NCI-H1092 (cell line): ENCODE measurements around the gene TFCP2.
"Not testable (repeated sequence)": the region's sequence is repeated elsewhere in the genome, so short reads cannot be mapped to it uniquely, and the experiment has no call there.

Source experiments
- DNase-seq: peaks from one replicate; lab custom pipeline; 2025; lab: John Stamatoyannopoulos, UW

Gene TFCP2

DNA sequence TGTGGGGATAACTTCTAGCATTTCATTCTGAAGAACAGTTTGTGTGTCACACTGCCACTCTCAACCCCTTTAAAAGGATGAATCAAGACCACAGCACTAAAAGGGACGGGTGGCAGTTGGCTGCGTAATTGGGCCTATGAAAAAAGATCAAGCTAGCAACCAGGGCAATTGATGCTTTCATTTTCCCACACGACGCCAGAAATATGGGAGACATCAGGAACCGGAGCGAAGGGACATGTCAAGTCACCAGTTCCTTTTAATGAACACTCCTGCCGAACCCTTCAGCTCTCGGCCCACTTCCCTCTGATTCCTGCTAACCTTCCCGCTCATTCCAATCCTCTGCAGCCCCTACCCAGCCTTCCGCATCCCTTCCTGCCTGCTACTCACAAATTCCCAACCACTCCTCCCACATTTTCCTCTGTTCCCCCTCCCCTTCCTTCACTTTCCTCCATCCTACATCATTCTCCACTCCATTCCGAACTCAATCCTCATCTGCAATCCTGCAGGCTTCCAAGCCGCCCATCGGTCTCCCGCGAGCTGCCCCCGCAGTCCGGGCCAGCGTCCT lies 90.3 kb downstream of the TFCP2 start:
- DNase-seq = no peak

DNA sequence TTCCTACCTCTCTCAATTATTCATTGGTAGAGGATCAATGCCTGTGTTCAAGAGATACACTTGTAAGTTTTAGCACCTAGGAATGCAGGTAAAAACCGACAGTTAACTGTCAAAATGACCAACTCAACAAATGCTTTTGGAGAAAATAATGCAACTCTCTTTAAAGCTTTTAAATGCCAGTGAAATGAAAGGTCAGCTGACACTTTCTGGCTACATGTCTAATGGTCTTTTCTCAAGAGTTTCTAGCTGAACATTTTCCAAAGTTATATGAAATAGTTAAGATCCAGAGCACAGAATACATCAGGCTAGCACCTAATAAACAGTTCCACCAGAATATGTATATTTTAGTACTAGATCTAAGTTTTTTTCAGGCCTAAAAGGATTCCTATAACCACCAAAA lies 91.5 kb downstream of the TFCP2 start:
- no peak for DNase-seq

DNA sequence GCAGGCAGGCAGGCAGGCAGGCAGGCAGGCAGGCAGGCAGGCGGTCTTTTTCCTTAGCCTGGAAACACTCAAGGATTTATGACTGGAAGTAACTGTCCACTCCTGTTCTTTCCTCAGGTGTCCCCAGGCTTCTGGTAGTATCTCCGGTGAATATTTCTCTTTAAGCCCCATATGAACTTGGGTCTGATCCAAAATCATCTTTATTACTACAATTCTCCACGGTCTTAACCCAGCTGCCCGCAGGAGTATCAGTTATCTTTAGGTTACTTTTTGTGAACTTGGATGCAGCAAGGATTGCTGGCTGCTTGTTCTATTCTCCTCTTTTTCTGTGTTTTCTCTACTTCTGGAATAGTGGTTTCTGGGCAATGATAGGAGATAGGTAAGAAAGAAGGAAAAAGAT lies 92.8 kb downstream of the TFCP2 start:
- DNase-seq = no peak

DNA sequence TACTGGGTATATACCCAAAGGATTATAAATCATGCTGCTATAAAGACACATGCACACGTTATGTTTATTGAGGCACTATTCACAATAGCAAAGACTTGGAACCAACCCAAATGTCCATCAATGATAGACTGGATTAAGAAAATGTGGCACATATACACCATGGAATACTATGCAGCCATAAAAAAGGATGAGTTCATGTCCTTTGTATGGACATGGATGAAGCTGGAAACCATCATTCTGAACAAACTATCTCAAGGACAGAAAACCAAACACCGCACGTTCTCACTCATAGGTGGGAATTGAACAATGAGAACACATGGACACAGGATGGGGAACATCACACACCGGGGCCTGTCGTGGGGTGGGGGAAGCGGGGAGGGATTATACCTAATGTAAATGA lies 94.1 kb downstream of the TFCP2 start:
- DNase-seq = not testable (repeated sequence)

DNA sequence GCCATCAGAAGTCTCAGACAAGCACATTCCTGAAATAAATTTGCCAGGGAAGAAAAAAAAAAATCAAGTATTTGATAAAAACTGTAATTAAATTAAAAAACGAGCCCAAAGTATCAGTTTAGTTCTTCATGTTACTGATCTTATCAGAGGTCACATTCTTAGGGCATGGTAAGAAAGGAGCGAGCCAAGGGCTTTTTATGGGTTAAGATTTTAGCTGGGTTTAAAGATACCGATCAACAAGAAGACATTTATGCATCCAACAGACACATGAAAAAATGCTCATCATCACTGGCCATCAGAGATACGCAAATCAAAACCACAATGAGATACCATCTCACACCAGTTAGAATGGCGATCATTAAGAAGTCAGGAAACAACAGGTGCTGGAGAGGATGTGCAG lies 94.6 kb downstream of the TFCP2 start:
- DNase-seq = not testable (repeated sequence)

DNA sequence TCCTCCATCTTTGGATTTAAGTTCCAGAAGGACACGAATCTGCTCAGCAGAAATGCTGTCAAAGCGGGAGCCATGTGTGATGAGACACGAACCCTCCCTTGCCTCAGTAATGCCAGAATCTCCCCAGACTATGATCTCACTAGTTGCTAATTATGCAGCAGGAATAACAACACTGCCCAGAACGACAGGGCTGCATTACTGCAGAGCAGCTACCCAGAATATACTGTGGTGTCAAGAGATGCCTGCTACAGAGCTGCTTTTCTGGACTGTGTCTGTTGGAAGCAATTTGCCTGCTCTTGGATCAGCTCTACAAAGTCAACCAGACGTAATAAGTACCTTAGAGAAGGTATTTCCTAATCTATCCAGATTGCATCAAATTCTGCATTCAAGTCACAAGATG lies 95.0 kb downstream of the TFCP2 start:
- no peak for DNase-seq

DNA sequence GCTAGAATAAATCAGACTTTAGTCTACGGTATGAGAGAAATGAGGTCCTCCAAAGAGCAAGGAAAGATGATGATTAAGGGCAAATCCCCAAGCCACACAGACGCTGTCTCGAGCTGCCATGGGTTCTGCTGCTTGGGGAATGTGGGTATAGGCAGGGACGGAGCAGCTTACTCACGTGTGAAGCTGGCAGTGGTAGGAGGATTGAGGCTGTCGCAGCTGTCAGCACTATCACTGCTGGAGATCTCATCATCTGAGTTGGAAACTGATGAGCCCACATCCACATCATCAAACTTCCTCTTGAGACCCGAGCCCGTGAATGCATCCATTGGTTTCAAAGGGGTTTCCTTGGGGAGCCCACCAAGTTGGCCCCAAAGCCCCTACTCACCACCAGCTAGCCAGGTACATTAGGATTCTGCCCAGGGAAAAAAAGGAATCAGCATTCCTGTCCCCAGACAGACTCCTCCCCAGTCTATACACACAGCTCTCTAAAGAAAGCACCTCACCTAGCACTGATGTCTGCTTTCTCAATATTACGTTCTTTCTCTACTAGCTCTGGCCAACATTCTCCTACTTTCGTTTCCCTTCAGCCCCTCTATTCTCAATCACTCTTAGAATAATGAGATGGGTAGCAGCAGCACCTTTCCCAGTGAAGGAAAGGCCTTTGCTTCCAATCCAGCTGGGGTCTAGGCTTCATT lies 96.6 kb downstream of the TFCP2 start:
- no peak for DNase-seq

DNA sequence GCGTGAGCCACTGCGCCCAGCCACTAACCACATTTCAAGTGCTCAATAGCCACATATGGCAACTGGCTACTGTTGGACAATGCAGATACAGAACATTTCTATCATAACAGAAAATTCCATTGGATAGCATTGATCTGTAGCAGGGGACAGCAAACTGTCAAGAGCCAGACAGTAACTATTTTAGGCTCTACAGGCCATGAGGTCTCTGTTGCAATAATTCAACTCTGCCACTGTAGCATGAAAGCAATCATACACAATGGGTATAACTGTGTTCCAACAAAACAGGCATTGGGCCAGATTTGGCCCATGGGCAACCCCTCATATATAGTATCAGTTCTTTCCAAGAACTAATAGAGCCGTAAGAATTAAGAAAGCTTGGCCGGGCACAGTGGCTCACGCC lies 97.5 kb downstream of the TFCP2 start:
- DNase-seq = no peak

DNA sequence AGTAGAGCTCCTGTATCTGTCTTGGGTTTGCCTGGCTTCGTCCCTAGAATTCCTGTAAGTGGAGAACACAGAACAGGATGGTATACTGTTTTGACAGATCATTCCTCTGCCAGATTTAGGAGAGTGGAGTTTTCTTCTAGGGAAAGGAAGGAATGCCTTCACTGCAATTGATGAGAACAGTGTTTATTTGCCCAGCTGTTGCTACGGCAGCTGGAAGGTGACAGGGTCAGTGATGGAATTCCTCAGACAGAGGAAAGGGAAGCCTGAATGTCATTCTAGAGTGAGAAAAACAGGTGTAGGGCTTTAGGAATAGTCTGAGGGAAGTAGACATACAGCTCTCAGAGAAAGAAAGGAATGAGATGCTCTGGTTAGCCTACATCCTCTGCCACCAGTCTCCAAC lies 101.3 kb downstream of the TFCP2 start:
- DNase-seq = no peak

DNA sequence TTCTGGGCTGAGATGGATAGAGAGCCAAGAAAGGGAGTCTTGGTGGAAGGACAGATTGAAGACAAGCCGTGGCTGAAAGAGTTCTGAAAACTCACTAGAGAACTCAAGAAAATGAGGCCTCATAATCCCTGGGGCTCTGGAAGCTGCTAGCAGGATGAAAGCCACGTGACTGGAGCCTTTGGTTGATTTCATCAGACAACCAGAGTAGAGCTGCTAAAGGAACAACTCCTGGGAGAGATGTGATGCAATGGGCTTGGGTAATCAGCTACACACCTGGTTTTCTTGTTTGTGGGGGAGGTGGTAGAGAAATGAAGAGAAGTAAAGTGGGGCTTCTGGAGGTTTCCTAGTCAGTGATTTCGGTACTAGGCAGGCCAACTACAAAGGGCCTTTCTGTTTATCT lies 102.9 kb downstream of the TFCP2 start:
- no peak for DNase-seq

DNA sequence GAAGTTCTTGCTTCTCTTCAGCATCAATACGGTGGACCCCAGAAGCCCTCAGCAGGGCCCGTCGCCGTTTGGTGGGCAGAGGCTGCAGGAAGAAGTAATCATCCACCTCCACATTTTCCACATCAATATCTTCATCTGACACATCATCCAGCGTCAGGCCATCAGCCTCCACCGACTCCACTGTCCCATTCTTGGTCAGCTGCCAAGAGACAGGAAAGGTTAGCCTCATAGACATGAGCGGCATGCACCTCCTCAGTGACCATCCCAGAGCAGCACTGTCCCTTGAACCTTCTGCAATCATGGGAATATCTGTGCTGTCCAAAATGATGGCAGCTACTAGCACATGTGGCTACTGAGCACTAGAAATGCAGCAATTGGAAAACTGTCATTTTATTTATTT lies 105.2 kb downstream of the TFCP2 start:
- DNase-seq = no peak

DNA sequence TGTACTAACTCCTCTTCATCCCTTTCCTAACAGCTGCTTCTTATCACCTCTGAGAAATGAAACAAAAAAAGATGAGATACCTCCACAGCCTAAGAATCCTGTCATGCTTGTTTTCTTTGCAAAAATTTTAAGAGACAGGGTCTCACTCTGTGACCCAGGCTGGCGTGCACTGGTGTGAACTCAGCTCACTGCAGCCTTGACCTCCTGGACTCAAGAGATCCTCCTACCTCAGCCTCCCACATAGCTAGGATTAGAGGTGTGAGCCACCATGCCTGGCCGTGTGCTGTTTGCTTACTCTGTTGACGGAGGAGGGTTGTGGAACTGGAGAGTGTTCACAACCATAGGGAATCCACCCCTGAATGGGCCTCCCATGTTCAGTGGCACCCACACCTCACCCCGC lies 105.7 kb downstream of the TFCP2 start:
- no peak for DNase-seq

DNA sequence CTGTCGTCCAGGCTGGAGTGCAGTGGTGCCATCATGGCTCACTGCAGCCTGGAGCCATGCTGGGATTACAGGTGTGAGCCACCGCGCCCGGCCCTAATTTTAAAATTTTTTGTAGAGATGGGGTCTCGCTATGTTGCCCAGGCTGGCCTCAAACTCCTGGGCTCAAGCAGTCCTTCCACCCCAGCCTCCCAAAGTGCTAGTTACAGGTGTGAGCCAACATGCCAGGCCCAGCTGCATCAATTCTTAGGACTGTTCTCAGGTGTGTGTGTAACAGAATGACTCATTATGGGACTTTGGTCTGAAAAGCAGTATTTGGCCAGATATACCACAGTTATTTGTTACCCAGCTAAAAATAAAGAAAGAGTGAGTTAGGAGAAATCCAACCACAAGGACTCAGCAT lies 107.4 kb downstream of the TFCP2 start:
- no peak for DNase-seq

DNA sequence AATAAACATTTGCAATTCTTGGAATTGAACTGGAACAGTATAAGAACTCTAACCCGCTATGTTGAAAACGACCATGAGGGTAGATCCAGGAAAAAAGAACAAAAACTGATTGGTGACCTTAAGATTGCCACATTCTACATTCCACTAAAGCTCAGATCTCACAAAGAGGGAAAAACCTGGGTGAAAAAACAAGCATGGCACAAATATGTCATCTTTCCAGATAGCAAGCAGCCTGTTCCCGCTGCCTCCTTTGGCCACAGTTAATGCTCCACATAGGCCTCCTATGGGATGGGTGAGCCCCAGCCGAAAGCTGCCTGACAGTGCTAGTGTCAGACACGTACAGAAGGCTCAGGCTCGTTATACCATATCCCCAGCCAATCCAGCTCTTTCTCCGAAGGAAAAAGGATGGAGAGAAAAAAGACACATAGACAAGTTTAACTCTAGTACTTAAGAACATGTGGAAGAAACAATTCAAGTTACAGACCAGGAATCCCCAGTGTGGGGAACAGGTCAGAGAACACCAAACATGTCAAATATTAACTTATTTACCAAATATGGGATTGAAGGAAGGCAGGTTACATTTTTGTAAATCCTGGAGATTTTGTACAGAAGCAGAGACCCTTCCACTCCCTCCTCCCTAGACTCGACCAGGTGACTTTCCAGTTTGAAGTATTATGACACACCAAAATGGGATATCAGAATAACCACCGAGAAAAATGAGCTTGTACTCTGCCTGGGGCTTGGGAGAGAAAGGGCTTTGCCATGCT lies 110.1 kb downstream of the TFCP2 start:
- DNase-seq = no peak

DNA sequence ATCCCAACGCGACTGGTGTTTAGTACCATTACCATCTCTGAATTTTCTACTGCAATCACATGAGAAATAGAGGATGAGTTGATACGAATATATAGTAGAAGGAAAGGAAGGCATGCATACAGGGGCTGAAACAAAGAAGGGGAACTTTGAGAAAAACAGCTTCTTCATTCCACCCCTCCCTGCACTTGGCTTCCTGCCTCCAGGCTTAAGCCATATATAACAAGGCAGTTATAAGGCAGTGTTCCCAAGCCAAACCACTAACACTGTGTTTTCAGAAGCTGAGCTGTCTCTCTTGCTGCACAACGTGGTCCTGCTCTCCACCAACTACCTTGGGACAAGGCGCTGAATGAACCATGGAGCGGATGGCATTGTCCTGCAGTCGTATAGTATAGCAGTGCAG lies 113.8 kb downstream of the TFCP2 start:
- DNase-seq = no peak

DNA sequence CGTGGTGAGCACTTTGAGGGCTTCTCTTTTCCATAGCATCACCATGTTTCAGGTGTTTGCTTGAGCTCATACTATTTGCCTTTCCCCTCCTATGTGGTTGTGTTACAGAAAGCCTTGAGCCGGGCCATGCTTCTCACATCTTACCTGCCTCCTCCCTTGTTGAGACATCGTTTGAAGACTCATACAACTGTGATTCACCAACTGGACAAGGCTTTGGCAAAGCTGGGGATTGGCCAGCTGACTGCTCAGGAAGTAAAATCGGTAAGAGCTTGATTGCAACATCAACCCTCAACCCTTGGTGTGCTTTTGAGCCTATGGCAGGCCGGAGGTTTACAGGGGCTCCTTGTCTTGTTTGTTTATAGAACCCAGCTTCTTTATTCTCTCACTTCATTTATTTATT lies 116.7 kb downstream of the TFCP2 start:
- no peak for DNase-seq

DNA sequence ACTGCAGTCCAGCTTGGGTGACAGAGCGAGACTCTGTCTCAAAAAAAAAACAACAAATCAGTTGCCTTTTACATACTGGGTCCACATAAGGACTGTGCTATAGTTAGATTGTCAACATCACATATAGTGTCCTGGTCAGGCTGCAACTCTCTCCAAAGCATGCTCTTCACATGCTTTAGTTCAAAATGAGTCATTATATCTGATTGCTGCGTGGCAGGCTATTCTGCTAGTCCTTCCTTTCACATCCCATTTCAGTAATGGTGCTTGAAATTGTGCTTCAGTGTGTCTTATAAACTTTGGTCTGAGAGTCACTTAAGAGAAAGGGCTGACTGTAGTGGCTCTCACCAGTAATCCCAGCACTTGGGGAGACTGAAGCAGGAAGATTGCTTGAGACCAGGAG lies 117.9 kb downstream of the TFCP2 start:
- no peak for DNase-seq

DNA sequence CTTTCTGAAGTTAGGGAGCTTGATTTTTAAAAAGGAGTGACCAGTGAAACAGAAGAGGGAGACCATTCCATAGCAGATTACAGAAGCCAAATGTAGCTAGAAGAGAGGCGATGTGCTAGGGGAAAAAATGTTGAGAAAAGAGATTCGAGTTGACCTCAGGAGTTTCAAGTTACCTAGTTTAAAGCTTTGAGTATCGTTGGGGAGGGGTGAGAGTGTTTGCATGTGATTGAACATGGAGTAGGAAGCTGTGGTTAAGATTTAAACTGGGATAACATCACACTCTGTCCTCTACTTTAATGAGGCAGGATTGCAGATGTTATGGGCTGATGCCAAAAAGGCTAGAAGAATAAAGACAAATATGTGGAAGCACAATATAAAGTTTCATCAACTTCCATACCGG lies 121.1 kb downstream of the TFCP2 start:
- DNase-seq = no peak

DNA sequence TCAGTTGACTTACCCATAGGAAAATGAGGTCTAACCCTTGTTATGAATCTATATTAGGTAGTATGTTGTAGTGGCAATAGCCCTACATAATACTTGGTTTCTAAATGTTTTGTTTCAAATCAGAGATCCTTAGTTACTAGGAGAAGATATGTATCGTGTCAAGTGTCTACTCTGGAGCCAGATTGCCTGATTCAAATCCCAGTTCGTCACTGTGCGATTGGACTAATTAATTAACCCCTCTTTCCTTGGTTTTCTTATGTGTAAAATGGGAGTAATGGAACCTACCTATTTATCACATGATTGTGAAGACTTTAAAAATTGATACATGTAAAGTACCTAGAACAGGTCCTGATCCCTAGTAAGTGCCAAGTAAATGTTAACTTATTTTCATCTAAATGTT lies 123.4 kb downstream of the TFCP2 start:
- no peak for DNase-seq

DNA sequence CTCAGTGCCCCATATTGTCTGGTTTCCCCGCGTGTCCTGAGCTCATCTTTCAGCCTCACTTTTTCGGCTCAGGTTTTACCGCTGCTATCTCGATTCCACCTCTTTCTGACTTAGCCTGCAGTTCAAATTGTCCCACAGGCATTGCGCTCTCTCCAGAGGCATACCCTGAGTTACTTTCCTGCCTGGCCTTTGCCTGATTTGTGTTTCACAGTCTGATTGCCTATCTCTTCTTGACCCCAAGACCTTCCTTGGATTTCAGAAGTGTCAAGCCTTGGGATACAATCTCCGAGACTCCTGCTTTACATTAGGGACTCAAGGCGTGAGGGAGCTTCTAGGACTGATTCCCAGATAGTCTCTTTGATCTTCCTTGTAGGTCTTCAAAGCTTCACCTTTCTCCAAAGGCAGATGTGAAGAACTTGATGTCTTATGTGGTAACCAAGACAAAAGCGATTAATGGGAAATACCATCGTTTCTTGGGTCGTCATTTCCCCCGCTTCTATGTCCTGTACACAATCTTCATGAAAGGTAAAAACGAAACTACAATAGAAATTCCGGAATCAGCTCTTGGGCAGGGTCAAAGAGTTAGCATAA lies 124.2 kb downstream of the TFCP2 start:
- DNase-seq = no peak

DNA sequence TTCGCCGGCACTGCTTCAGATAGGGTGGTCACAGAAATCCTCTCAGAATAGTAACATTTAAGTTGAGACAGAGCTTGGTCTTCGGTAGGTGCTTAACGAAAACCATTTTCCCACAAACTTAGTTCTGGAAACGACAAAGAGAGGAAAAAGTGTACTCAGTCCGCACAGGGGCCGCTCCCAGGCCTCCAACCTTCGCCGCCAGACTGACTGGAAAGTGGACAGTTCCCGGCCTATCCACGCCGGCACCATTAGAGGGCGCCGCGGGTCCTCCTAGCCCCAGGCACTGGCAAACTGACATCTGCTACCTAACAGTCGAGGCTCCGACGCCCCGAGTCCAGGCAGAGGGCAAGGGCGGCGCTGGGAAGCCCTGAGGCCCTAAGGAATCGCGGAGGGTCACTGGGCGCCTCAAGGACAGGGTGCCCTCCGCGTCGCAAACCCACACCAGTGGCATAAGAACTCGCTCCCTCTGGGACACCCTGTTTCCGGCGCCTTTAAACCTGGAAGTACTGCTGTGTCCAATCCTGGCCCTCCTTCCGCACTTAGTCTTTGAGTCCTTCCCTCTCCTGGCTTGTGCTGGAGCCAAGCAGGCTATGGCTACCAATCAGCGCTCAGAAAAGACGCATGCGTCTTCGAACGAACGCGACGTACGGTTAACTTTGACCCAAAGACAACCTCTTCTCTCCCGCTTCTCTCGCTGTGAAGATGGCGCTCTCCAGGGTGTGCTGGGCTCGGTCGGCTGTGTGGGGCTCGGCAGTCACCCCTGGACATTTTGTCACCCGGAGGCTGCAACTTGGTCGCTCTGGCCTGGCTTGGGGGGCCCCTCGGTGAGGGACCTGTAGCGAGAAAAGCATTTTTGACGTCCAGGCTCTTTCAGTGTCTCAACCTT lies 125.0 kb downstream of the TFCP2 start, which contains the start of gene LETMD1:
Gene LETMD1, plus strand, starts transcription at position 673 of the 886 bp plus-strand sequence. Its CDS starts 30 bp downstream, at position 703.
- DNase-seq = peak; percentile 93
